ENCODE results near the gene CHST10.
"Not testable (repeated sequence)": the region's sequence is repeated elsewhere in the genome, so short reads cannot be mapped to it uniquely, and the experiment has no call there.

Gene CHST10

DNA sequence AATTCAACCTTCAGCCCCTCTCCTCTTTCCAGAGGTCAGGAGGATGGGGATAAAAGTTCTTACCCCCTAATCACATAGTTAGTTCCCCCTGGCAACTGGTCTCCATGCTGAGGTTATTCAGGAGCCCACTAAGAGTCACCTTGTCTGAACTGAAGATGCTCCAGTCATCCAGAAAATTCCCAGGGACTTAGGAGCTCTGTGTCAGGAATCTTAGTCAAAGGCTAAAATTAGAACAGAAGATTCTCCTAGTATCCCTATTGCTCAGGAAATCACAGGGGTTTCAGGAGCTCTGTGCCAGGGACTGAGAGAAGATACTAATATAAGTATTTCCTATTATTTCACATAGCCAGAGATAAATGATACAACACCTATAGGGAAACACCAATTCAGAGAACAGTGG is 57.9 kb downstream of the CHST10 start:
- Histone ChIP-seq H3K27me3 (ENCODE audit: insufficient read depth, low read length) (no peaks in the 10 kb centered on the region), H3K36me3 (ENCODE audit: insufficient read depth, low read length) (no peaks in the 10 kb centered on the region), H3K27ac (ENCODE audit: low read depth, low read length) (no peak overlapping the region), H3K9ac (ENCODE audit: low read depth, low read length) (no peak overlapping the region), H3K4me1 (ENCODE audit: insufficient read depth, low read length) (0 out of 2 replicates have a peak, but pooled peaks cover 7% of the 10 kb centered on the region), H3K9me3 (ENCODE audit: insufficient read depth, low read depth, low read length) (peaks cover 17% of the 10 kb centered on the region), H3K4me3 (ENCODE audit: low read length) (no peak overlapping the region)

GRCh38 chr2:100358554-100358953 is 58.9 kb downstream of the CHST10 start:
- WGBS, result 92% methylated on average over 2 of the region's 2 CpGs

GRCh38 chr2:100352521-100352920 is 64.9 kb downstream of the CHST10 start:
- Histone ChIP-seq H3K27ac (ENCODE audit: low read depth, low read length) (no peak overlapping the region), H3K9me3 (ENCODE audit: insufficient read depth, low read depth, low read length) (no peaks in the 10 kb centered on the region), H3K27me3 (ENCODE audit: insufficient read depth, low read length) (no peaks in the 10 kb centered on the region), H3K9ac (ENCODE audit: low read depth, low read length) (no peak overlapping the region), H3K36me3 (ENCODE audit: insufficient read depth, low read length) (no peaks in the 10 kb centered on the region), H3K4me3 (ENCODE audit: low read length) (no peak overlapping the region), H3K4me1 (ENCODE audit: insufficient read depth, low read length) (0 out of 2 replicates have a peak, but pooled peaks cover 7% of the 10 kb centered on the region)
- 89% methylated on average over 6 of the region's 7 CpGs for WGBS

More at GRCh38 chr2:100358554-100358953, 58.9 kb downstream of the CHST10 start:
- Histone ChIP-seq H3K4me1 (ENCODE audit: insufficient read depth, low read length) (0 out of 2 replicates have a peak, but pooled peaks cover 7% of the 10 kb centered on the region), H3K27me3 (ENCODE audit: insufficient read depth, low read length) (no peaks in the 10 kb centered on the region), H3K36me3 (ENCODE audit: insufficient read depth, low read length) (no peaks in the 10 kb centered on the region), H3K9me3 (ENCODE audit: insufficient read depth, low read depth, low read length) (peaks cover 17% of the 10 kb centered on the region), H3K27ac (ENCODE audit: low read depth, low read length) (no peak overlapping the region), H3K9ac (ENCODE audit: low read depth, low read length) (no peak overlapping the region), H3K4me3 (ENCODE audit: low read length) (no peak overlapping the region)

- no peaks in the 10 kb centered on the region for H3K4me1 ChIP-seq (ENCODE audit: insufficient read depth, low read length)
- no peaks in the 10 kb centered on the region for H3K36me3 ChIP-seq (ENCODE audit: insufficient read depth, low read length)
- H3K27ac ChIP-seq (ENCODE audit: low read depth, low read length), result no peak overlapping the region
- WGBS, result 88% methylated on average over 13 of the region's 13 CpGs
- H3K27me3 ChIP-seq (ENCODE audit: insufficient read depth, low read length), result no peaks in the 10 kb centered on the region
- H3K4me3 ChIP-seq (ENCODE audit: low read length), result no peak overlapping the region
- H3K9ac ChIP-seq (ENCODE audit: low read depth, low read length), result no peak overlapping the region
- H3K9me3 ChIP-seq (ENCODE audit: insufficient read depth, low read depth, low read length), result no peaks in the 10 kb centered on the region
Measured at GRCh38 chr2:100350661-100351185, 66.7 kb downstream of the CHST10 start.

- 90% methylated on average over 1 of the region's 1 CpG for WGBS
- not testable (repeated sequence) for H3K27ac ChIP-seq (ENCODE audit: low read depth, low read length); H3K4me1 ChIP-seq (ENCODE audit: insufficient read depth, low read length); H3K27me3 ChIP-seq (ENCODE audit: insufficient read depth, low read length); H3K4me3 ChIP-seq (ENCODE audit: low read length); H3K36me3 ChIP-seq (ENCODE audit: insufficient read depth, low read length); H3K9me3 ChIP-seq (ENCODE audit: insufficient read depth, low read depth, low read length); H3K9ac ChIP-seq (ENCODE audit: low read depth, low read length)
Measured at GRCh38 chr2:100345144-100345543, 72.3 kb downstream of the CHST10 start.

- WGBS, result 91% methylated on average over 4 of the region's 4 CpGs
- H3K9ac ChIP-seq (ENCODE audit: low read depth, low read length), result no peak overlapping the region
- H3K36me3 ChIP-seq (ENCODE audit: insufficient read depth, low read length), result no peaks in the 10 kb centered on the region
- H3K27me3 ChIP-seq (ENCODE audit: insufficient read depth, low read length), result no peaks in the 10 kb centered on the region
- H3K27ac ChIP-seq (ENCODE audit: low read depth, low read length), result no peak overlapping the region
- H3K9me3 ChIP-seq (ENCODE audit: insufficient read depth, low read depth, low read length), result peaks cover 9% of the 10 kb centered on the region
- no peak overlapping the region for H3K4me3 ChIP-seq (ENCODE audit: low read length)
- no peaks in the 10 kb centered on the region for H3K4me1 ChIP-seq (ENCODE audit: insufficient read depth, low read length)
Measured at GRCh38 chr2:100344433-100344832, 73.0 kb downstream of the CHST10 start.

DNA sequence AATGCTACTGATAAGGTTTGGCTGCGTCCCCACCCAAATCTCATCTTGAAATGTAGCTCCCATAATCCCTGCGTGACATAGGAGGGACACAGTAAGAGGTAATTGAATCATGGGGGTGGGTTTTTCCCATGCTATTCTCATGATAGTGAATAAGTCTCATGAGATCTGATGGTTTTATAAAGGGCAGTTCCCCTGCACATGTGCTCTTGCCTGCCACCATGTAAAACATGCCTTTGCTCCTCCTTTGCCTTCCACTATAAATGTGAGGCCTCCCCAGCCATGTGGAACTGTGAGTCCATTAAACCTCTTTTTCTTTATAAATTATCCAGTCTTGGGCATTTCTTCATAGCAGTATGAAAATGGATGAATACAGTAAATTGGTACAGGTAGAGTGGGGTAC is 75.0 kb downstream of the CHST10 start:
- H3K9me3 ChIP-seq (ENCODE audit: insufficient read depth, low read depth, low read length); H3K4me1 ChIP-seq (ENCODE audit: insufficient read depth, low read length); H3K4me3 ChIP-seq (ENCODE audit: low read length); H3K36me3 ChIP-seq (ENCODE audit: insufficient read depth, low read length); H3K9ac ChIP-seq (ENCODE audit: low read depth, low read length); H3K27me3 ChIP-seq (ENCODE audit: insufficient read depth, low read length); H3K27ac ChIP-seq (ENCODE audit: low read depth, low read length): not testable (repeated sequence)
- WGBS, result 94% methylated on average over 2 of the region's 2 CpGs
